Measurements from ENCODE around the gene NDUFV2.
"Not testable (repeated sequence)": the region's sequence is repeated elsewhere in the genome, so short reads cannot be mapped to it uniquely, and the experiment has no call there.

The NDUFV2 gene

GRCh38 chr18:9162663-9163062 lies 60.2 kb downstream of the NDUFV2 start:
- not testable (repeated sequence) for DNase-seq

DNA sequence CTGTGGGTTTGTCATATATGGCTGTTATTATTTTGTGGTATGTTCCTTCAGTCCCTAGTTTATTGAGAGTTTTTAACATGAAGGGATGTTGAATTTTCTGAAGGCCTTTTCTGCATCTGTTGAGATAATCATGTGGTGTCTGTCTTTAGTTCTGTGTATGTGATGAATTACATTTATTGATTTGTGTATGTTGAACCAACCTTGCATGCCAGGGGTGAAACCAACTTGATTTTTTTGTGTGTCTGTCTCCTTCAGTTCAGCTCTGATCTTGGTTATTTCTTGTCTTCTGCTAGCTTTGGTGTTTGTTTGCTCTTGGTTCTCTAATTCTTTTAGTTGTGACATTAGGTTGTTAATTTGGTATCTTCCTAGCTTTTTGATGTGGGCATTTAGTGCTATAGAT lies 61.6 kb downstream of the NDUFV2 start:
- not testable (repeated sequence) for DNase-seq

- DNase-seq = not testable (repeated sequence)
These were observed 63.4 kb downstream of the NDUFV2 start for GRCh38 chr18:9165883-9166282.

GRCh38 chr18:9169515-9169914 lies 67.0 kb downstream of the NDUFV2 start:
- not testable (repeated sequence) for DNase-seq

GRCh38 chr18:9171919-9172318 lies 69.4 kb downstream of the NDUFV2 start:
- DNase-seq = not testable (repeated sequence)

DNA sequence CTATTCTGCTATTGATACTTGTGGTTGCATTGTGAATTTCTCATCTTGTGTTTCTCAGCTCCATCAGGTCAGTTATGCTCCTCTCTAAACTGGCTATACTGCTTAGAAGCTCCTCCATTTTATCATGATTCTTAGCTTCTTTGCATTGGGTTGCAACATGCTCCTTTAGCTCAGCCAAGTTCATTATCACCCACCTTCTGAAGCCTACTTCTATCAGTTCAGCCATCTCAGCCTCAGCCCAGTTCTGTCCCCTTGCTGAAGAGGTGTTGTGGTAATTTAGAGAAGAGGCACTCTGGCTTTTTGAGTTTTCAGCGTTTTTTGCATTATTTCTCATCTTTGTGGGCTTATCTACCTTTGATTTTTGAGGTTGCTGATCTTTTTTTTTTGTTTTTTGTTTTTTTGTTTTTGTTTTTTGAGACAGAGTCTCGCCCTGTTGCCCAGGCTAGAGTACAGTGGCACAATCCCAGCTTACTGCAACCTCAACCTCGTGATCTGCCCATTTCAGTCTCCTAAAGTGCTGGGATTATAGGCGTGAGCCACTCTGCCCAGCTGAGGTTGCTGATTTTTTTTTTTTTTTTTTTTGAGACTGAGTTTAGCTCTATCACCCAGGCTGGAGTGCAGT lies 70.1 kb downstream of the NDUFV2 start:
- no peak for DNase-seq

DNA sequence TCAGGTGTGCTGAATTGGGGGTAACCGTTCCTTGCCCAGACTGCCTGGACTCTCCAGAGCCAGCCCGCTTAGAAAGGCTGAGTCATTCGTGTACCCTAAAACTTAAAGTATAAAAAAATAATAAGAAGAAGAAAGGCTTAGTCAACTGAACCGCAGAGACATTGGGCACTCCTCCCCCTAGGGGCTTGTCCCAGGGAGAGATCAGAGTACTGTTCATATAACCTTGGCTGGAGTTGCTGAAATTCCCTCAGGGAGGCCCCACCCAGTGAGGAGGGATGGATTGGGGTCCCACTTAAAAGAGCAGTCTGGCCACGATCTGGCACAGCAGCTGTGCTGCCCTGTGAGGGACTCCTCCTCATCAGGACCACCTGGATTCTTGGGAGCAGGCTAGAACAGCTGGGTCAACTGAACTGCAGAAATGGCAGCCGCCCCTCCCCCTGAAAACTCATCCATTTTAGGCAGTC lies 71.3 kb downstream of the NDUFV2 start:
- DNase-seq = no peak

- DNase-seq = no peak
These were observed 71.8 kb downstream of the NDUFV2 start for GRCh38 chr18:9174302-9174701.

GRCh38 chr18:9175115-9175514 lies 72.6 kb downstream of the NDUFV2 start:
- DNase-seq = no peak

DNA sequence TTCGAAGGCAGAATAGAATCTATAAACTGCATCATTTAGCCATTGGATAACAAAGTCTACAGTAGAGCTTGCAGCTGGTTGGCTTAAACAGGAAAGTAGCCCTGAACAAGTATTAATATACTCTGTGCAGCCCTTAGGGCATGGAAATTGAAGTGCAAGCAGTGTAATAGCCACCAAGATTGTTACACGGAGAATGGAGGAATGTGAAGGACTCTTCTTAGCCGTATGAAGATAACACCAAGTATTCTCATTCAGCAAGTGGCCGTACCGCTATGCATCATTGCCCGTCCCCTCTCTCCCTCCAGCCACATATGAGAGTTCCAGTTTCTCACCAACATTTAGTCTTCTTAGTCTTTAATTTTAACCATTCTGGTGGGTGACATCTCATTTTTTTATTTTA lies 74.5 kb downstream of the NDUFV2 start:
- peak; percentile 60 for DNase-seq

- DNase-seq = no peak
These were observed 75.0 kb downstream of the NDUFV2 start for GRCh38 chr18:9177466-9177865.

GRCh38 chr18:9178557-9178956 lies 76.1 kb downstream of the NDUFV2 start:
- DNase-seq = no peak

- no peak for DNase-seq
These were observed 78.8 kb downstream of the NDUFV2 start for GRCh38 chr18:9181275-9181674.

GRCh38 chr18:9182852-9183399 lies 80.4 kb downstream of the NDUFV2 start:
- no peak for DNase-seq
